Left kidney (tissue), 2 donors: Measurements from ENCODE around the gene PDZD8. TPM values are rescaled to one million over a fixed set of nuclear protein-coding genes. Genes with fewer than 3 reads are reported as not detected.
"Not testable (repeated sequence)": the region's sequence is repeated elsewhere in the genome, so short reads cannot be mapped to it uniquely, and the experiment has no call there.

ENCODE experiments used
- DNase-seq: peaks from one replicate; pipeline ENCODE4 v3.0.0-alpha.2; 2013
- polyA plus RNA-seq: library from polyadenylated mRNA; unstranded; fragments of 120-200 nt; gene quantifications from one replicate; pipeline ENCODE4 v1.2.1, GENCODE V29; 2013; ENCODE audit not compliant: insufficient read length

Gene PDZD8
- polyA plus RNA-seq, 1 donor = 48.4 TPM

DNA sequence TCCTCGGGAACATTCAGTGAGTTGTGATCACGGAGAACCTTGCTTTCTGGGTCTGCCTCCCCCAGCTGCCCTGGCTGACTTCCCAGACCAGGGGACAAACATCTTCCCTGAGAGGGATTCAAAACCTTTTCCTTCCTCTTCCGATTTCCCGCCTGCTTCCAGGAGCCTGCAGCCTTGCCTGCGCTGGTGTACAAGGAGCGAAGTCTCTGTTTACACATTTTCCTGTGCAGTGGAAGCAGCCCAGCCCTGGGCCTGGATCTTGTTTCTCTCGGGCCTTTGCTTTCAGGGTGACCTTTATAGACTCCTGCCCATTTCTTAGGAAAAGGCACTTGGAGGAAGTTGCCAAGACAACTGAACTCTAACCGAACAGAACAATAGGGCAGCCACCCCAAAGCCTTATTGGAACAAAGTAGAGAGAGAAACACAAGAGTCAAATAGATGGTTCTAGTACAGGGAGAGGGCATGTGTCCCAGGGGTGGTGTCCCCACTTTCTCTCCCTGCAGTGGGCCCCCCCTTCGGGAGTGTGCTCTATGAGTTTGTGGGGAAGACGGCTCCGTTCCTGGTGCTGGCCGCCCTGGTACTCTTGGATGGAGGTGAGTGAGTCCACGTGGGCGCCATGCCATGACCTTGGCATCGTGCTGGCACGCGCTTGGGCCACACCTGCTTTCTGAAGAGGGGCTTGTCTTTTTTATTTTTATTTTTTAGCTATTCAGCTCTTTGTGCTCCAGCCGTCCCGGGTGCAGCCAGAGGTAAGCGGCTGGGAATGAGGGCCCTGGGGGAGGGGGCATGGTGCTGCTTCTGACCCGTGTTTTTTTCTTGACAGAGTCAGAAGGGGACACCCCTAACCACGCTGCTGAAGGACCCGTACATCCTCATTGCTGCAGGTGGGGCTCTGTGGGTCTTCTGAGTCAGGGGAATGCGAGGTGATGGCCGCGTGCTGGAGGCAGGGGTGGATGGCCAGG, 120.2 kb downstream of the PDZD8 start:
- no peak for DNase-seq

DNA sequence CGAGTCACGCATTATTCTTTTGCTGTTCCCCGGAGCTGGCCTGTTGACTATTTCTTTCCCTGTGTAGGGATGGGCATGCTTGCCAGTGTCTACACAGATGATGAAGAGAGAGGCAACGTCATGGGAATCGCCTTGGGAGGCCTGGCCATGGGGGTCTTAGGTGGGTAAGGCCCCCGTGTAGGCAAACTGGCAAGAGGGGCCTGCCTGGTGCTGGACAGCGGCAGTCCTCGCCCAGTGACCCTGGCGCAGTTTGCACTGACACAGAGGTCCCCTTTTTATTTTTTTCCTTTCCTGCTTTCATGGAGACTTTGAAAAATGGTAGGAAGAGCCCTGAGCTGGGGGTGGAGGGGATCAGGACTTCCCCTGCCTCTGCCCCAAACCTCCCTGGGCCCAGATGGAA, 120.9 kb downstream of the PDZD8 start:
- DNase-seq = no peak

DNA sequence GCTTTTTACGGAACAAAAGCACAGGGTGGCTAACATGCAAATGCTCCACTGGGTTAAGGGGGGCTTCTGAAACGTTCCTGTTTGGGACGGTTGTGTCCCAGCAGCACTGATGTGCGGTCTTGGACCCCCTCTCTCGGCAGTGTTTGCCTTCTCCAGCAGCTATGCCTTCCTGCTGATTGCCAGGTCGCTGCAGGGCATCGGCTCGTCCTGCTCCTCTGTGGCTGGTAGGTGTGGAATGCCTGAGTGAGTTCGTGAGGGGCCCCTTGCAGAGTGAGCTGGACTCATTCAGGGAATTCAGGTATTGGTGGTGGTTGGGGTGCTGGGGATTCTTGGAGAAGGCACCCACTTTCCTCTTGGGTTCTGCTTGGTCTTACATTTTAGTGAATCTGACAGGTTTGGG, 121.3 kb downstream of the PDZD8 start:
- no peak for DNase-seq

DNA sequence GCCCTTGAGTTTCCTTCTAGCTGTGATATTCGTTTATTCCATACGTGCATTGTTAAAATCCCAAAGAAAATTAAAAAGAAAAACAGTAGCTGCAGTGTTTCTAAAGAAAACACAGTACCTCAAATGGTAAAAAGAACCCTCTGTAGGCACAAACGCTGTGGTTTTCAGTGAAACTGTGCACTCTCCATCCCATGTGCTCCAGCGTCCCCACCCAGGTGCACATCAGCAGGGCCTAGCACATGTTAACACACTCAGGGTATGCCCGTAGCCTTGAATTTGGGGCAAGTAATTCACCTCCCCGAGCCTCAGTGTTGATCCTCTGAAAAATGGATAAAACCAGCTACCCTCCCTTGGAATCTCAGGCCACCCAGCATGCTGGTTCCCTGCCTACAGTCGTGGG, 124.8 kb downstream of the PDZD8 start:
- no peak for DNase-seq

DNA sequence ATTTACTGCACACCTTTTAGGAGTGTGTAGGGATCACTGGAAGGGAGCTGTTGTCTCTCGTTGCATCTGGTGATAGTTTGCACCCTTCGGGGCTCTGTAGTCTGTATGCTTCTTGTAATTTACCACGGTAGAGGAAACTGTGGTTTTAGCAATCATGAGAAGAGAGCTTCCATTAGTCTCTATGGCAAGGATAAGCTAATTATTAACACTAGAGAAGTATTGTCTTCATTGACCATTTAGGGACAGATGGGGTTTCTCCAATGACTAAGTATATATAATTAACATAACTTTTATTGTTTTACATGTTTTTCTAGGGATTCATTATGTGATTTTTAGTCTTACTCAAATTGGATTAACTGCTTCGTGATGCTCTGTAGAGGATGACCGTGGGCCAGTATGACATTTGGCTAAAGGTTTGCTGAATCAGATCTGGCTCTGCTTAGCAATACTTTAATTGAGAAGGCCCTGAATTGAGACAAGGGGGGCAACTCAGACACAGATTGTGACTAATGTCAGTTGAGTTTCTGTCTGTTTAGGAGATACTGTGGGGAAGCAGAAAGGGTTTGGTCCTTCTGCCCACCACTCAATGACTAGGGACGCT, 125.6 kb downstream of the PDZD8 start:
- DNase-seq = no peak

DNA sequence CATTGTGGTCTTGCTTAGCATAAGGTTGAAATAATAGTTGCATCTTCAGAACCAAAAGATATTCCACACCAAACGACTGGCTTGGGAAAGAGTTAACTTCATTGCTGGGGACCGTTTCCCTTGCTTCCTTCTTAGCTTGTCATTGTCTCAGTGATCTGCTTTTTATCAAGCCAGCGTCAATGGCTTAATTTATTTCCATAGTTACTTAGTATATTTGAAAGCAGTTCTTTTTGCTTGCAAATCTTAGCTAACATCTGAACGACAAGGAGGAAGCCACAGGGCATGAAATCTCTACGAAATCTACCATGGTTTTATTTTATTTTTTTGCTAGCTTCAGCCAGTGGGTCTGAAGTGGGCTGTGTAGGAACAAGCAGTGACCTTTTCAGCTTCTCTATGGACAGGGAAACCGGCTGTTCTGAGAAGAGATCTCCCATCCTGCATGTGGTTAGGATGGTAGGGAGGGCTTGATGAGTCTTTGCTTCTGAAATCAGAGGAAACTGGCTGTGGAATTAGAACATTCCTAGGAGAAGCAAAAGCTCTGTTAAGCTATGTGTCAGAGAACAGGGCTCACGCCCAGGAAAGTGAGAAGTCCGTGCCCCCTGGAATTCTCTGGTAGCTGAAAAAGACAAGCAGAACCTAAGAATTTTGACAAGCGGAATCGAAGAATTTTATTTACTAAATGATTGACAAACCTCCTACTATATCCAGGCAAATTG, 126.3 kb downstream of the PDZD8 start:
- no peak for DNase-seq

DNA sequence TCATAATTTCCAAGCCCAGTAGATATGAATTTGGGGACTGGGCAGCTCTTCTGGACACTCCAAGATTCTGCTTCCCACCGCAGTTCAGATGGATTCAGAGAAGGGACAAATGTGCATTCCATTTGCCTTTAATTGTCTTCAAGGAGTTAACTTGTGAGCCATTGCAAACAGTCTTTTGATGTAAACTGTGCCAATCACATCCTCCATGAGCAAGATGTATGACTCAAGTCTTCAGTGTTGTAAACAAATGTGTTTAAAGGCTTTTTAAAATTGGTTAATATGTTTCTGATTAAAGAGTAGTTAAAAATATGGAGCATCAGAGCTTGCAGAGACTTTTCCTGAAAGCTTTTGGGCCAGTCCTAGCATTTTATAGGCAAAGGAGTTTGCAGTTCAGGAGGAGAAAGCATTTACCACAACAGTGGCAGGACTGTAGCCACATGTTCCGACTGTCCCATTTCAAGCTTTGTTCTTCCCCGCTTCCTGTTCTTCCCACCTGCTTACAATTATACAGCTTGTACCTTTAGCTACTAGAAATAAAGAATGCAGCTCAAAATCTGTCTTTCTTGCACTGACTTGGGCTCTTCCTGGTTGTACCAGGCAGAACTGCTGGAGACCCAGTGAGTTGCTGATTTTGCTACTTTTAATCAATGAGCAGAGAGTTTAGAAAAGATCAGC, 128.1 kb downstream of the PDZD8 start:
- no peak for DNase-seq

DNA sequence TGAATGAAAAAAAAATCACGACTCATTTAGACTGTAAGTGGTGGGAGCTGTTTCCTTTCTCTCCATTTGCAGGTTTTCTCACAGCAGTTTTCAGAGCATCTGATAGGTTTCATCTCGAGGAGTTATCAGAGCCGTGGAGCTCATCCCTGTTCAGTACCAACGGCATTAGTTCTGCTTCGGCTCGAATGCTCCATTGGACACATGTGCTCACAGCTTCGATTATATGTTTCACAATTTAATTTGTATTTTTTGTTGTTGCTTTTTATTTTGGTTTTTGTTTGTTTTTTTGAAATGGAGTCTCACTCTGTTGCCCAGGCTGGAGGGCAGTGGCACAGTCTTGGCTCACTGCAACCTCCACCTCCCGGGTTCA, 132.8 kb downstream of the PDZD8 start:
- DNase-seq = no peak

DNA sequence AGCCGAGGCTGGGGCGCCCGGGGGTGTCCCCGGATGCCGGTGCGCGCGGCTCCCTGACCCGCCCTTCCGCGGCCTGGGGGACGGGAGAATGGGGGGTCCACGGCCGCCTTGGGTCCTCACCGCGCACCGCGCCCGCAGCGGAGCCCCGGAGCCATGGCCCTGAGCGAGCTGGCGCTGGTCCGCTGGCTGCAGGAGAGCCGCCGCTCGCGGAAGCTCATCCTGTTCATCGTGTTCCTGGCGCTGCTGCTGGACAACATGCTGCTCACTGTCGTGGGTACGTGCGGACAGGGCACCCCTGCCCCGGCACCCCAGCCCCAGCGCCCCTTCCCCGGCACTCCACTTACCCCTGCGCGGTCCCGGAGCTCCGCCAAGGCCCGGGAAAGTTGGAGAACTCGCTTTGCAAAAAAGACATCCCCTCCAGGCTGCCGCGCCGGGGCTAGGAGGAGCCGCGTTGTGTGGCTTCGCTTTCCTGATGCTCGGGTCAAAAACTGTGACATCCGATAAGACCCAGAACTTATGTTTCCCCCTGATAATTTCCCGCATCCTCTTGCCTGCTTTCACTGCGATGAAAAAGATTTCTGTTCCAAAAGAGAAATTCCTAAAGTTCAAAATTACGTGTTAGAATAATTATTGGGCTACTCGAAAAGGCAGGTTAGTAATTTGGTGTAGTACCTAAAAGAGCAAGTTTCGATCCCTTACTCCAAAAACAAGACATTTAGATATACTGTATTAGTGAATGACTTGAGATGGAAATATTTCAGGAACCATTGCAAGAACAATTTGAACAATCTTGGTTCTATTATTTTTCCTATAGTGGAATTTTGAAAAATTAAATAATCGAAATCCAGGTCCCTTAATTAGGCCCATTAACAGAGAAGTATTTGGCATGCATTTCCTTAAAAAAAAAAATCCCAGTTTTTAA, 133.4 kb downstream of the PDZD8 start:
- DNase-seq = no peak

DNA sequence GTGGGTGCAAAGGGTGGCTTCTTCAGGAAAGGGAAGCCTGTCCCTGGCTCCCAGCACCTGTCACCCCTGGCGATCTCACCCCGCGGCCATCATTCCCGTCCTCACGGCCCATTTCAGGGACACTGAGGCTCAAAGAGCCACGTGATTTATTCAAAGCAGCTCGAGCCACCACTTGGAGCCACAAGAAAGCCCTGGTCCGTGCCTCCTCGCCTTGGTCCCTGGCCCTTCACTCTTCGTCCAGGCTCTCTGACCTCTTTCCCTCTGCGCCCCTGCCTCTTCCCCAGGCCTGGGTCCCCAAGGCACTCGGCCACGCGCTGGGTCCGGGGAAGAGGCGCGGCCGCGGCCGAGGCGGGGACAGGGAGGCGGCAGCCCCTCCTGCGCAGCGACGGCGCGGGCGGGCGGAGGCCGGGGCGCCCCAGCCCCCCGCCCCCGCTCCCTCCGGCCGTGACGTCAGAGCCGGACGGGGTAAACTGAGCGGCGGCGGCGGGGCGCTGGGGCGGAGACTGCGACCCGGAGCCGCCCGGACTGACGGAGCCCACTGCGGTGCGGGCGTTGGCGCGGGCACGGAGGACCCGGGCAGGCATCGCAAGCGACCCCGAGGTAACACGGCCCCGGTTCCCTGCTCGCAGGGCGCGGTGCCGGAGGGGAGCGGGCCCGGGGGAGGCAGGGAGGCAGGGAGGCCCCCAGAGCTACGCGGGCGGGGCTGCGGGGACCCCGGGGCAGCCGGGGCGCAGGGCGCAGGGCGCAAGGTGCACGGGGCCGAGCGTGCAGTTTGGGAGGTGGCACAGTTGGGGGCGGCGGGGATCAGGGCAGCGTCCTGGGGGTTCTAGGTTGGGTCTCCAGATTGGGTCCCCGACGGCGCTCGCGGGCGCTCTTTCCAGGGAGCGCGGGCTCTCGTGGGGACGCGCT, 134.4 kb downstream of the PDZD8 start, which contains the start of gene SLC18A2:
Gene SLC18A2, plus strand, starts transcription at position 494 of the 909 bp plus-strand sequence. CDS start 580 bp downstream, outside the sequence.
- DNase-seq = no peak

DNA sequence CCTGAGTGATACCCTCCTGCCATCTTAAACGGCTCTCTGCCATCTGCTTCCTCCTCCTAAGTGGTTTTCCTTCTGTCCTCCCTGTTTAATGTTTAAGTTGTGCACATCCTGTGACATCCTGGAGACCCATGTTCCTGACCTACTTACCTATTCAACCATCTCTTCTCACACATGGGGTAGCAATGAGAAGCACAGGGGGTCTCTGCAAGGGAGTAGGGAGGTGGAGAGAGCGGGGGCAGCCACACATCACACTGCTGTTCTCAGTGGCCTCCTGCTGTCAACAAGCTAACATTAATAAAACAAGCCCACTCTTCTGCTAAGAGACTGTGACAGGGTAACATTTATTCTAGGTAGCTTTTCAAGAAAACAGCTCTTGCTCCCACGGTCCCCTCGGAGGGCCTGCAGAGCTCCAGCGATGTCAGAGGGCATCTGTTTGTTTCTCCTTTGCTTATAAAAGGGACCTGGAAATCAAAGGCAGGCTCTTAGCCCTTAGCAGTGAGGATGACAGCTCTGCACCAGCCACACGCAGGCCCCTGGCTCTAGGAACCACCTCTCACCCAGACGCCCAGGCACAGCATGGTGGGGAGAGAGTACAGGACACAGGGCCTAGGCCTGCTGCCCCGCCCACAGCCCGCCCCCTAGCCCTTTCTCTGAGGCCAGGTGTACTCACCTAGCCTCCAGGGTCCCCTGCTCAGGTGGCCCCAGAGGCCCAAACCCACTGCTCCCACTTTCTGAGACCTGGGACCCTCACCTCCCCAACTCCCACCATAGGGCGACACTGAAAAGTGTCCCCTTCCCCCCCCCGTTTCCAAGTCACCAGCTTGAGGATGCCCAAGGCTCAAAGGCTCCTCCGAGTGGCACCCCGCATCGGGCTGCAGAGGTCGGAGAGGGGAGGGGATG, 135.3 kb downstream of the PDZD8 start:
- no peak for DNase-seq

DNA sequence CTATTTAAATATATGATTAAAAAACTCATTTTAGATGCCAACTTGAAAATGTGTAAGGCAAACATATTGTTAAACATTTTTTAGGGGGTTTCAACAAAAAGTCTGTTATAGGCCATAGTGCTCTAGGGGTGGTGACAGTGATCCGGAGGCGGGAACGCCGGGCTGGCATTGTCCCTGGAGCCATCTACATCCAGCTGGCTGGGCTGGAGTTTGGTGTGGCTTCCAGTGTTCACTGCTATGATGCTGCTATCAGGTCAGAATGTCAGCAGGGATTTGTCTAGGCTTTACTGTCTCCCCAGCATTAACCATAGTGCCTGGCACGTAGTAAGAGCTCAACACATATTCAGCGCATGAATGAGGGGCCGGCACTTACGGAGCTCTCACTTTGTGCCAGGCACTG, 136.2 kb downstream of the PDZD8 start:
- no peak for DNase-seq

DNA sequence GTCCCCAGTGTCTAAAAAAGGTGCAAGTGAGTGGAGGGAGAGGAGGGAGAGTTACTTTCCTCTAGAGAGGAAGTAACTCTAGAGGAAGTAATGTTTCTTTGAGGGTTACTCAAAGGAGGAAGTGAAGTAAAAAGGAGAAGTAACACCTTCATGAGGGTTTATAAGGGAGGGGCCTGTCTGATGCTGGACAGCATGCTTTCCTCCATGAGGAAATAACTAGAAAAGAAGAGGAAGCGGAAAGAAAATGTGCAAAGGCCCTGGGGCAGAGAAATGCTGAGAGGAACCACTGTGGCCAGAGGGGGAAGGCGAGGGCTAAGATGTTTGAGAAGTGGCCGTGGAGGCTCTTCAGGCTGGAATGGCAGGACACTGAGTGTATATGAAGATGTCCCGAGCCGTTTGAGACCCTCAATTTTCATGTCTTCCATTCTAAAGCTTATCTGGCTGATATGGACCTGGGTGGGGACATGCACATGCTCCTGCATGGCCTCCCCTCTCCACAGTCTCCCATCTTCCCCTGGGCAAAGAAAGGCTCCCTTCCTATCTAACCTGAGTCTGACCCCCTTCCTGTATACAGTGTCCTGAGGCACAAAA, 137.7 kb downstream of the PDZD8 start:
- no peak for DNase-seq

DNA sequence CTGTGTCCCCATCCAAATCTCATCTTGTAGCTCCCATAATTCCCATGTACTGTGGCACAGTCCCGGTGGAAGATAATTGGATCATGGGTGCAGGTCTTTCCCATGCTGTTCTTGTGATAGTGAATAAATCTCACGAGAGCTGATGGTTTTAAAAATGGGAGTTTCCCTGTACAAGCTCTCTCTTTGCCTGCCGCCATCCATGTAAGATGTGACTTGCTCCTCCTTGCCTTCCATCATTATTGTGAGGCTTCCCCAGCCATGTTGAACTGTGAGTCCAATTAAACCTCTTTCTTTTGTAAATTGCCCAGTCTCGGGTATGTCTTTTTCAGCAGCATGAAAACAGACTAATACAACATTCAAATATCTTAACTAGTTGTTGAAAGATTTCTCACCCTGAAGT, 145.1 kb downstream of the PDZD8 start:
- not testable (repeated sequence) for DNase-seq

DNA sequence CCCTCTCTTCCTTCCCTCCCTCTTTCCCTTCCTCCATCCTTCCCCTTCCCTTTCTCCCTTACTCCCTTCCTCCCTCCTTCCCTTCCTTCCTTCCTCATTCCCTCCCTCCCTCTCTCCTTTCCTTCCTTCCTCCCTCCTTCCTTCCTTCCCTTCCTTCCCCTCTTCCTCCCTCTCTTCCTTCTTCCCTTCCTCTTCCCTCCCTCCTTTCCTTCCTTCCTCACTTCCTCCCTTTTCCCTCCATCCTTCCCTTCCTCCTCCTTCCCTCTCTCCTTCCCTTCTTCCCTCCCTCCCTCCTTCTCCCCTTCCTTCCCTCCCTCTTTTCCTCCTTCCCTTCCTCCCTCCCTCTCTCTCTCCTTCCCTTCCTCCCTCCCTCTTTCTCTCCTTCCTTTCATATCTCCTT, 147.0 kb downstream of the PDZD8 start:
- no peak for DNase-seq
